ENCODE measurements around the gene DENND5A.
"Not testable (repeated sequence)": the region's sequence is repeated elsewhere in the genome, so short reads cannot be mapped to it uniquely, and the experiment has no call there.

DNA sequence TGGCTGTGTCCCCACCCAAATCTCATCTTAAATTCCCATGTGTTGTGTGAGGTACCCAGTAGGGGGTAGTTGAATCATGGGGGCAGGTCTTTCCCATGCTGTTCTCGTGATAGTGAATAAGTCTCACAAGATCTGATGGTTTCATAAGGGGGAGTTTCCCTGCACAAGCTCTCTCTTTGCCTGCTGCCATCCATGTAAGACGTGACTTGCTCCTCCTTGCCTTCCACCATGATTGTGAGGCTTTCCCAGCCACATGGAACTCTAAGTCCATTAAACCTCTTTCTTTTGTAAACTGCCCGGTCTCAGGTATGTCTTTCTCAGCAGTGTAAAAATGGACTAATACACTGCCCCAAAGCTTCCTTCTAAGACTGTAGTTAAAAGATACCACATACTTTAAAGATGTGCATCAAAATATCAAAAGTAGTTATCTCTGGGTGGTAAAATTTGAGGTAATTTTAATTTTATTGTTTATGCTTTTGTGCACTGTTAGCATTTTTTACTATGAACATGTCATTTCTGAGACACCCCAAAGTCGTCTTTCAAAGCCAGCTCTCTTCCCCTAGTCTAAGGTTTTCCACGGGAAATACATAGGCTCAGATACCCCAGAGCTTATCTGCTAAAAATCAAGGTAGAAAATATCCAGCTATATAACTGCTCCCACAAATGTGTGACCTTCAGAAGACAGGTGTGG lies 74.7 kb downstream of the DENND5A start:
- TF ChIP-seq, protein P1, sequence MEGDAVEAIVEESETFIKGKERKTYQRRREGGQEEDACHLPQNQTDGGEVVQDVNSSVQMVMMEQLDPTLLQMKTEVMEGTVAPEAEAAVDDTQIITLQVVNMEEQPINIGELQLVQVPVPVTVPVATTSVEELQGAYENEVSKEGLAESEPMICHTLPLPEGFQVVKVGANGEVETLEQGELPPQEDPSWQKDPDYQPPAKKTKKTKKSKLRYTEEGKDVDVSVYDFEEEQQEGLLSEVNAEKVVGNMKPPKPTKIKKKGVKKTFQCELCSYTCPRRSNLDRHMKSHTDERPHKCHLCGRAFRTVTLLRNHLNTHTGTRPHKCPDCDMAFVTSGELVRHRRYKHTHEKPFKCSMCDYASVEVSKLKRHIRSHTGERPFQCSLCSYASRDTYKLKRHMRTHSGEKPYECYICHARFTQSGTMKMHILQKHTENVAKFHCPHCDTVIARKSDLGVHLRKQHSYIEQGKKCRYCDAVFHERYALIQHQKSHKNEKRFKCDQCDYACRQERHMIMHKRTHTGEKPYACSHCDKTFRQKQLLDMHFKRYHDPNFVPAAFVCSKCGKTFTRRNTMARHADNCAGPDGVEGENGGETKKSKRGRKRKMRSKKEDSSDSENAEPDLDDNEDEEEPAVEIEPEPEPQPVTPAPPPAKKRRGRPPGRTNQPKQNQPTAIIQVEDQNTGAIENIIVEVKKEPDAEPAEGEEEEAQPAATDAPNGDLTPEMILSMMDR (IDR thresholded peaks at IDR 0.05), result not testable (repeated sequence)
- TF ChIP-seq POLR2A, POLR2AphosphoS5 (IDR thresholded peaks at IDR 0.05): not testable (repeated sequence)
